GM12864 (cell line): ENCODE data around the gene AKAP11.

Source experiments
- DNase-seq: peaks from one replicate; pipeline ENCODE4 v3.0.0-alpha.2; 2011; ENCODE audit warnings: low read depth
- H3K4me3 ChIP-seq: 2 replicates; pipeline ENCODE4 v1.5.1; 2011; ENCODE audit warnings: mild to moderate bottlenecking, low read depth, low read length, control low read depth
- CTCF ChIP-seq: IDR thresholded peaks from 2 replicates; pipeline ENCODE4 v1.5.1; 2011; ENCODE audit warnings: low read depth, mild to moderate bottlenecking, moderate library complexity, low read length, control low read depth, inconsistent platforms; ENCODE audit errors: missing control alignments

AKAP11 gene

GRCh38 chr13:42279986-42280385 lies 8.0 kb downstream of the AKAP11 start:
- DNase-seq, result no peak
- H3K4me3 ChIP-seq, result peak overlapping the region; percentile 42; the same call in 1 of the 2 replicates
- no peak for TF ChIP-seq CTCF

DNA sequence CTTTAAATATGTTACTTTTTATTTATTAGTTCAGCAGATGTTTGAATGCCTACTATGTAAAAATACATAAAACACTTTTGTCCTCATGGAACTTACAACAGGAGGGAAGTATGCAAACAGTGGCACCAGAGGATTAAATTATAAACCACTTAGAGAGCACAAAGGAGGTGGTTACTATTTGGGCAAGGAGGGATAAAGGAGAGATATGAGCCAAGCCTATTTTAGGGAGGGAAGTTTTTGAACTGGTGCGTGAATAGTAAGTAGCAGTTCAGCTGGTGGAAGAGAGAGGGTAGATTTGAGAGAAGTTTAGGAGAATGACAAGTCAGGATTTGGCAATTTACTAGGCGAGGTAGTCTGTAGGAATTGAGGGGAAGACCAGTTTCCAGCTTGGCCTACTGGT lies 8.6 kb downstream of the AKAP11 start:
- TF ChIP-seq CTCF, result no peak
- DNase-seq, result no peak
- H3K4me3 ChIP-seq, result no peak overlapping the region

- H3K4me3 ChIP-seq, result no peak overlapping the region
- TF ChIP-seq CTCF, result no peak
- no peak for DNase-seq
These were observed 11.6 kb downstream of the AKAP11 start for GRCh38 chr13:42283574-42283973.

DNA sequence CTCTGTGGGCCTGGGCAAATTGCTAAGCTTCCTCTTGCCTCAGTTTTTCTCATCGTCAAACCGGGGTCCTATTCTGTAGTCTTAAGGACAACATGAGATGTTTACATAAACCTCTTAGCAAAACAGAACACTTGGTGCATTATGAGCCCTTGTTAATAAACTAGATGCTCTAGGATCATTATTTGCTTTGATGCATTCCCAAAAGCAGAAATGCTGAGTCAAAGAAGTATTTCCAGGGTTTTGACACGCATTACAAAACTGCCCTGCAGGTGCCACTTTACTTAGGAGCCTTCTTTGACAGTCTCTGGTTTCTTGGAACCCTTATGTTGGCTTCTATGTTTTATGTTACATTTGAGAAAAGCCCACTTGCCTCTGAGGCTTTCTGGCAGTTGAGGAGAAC lies 12.1 kb downstream of the AKAP11 start:
- TF ChIP-seq CTCF, result no peak
- DNase-seq, result no peak
- H3K4me3 ChIP-seq, result no peak overlapping the region

DNA sequence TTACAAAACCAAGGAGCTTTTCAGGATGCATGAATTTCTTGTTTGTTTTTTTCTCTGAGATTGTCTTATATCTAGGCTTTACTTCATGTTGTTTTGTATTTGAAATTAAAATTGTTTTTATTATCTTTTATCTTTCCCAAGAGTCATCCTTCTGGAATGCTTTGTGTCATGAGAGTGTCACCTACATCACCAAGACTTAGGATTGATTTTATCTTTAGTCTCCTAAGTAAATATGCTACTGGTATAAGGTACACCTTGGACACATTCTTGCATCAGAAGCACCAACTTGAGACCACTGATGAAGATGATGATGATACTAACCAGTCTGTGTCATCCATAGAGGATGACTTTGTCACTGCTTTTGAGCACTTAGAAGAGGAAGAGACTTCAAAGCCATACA lies 26.4 kb downstream of the AKAP11 start:
- TF ChIP-seq CTCF, result no peak
- no peak for DNase-seq
- no peak overlapping the region for H3K4me3 ChIP-seq

DNA sequence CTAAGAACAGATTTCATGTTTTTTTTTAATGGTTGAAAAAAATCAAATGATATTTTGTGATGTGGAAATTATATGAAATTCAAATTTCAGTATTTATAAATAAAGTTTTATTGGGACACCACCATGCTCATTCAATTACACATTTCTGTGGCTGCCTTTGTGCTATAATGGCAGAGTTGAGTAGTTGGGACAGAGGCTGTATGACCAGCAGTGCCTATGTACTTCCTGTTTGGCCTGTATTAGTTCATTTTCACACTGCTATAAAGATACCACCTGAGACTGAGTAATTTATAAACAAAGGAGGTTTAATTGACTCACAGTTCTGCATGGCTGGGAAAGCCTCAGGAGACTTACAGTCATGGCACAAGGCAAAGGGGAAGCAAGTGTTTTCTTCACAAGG lies 33.6 kb downstream of the AKAP11 start:
- no peak overlapping the region for H3K4me3 ChIP-seq
- TF ChIP-seq CTCF, result no peak
- no peak for DNase-seq

GRCh38 chr13:42307461-42307860 lies 35.5 kb downstream of the AKAP11 start:
- no peak for TF ChIP-seq CTCF
- H3K4me3 ChIP-seq, result no peak overlapping the region
- no peak for DNase-seq
